Liver (tissue), 9 donors: Measurements from ENCODE around the gene ATP7B. TPM values are rescaled to one million over a fixed set of nuclear protein-coding genes. Genes with fewer than 3 reads are reported as not detected.

ENCODE experiments used
- DNase-seq: peaks from one replicate; pipeline ENCODE4 v3.0.0-alpha.2; 2017; ENCODE audit warnings: low spot score
- H3K27ac ChIP-seq, 2 donors: one replicate each; pipeline ENCODE4 v1.7.0; 2013; ENCODE audit warnings: inconsistent platforms in 2 of 2, low read length in 2 of 2, control low read depth in 1 of 2, low read depth in 1 of 2, mild to moderate bottlenecking in 1 of 2
- H3K27me3 ChIP-seq, 4 donors: one replicate each; pipeline versions ENCODE4 v1.6.1 to v1.7.0; 2013; ENCODE audit warnings: low read length in 3 of 4, inconsistent platforms in 1 of 4, mild to moderate bottlenecking in 1 of 4, moderate library complexity in 1 of 4; ENCODE audit not compliant: control insufficient read depth in 4 of 4, insufficient read depth in 4 of 4
- H3K36me3 ChIP-seq, 4 donors: one replicate each; pipeline versions ENCODE4 v1.6.1 to v1.7.0; 2013; ENCODE audit warnings: low read length in 3 of 4, mild to moderate bottlenecking in 3 of 4, low read depth in 1 of 4, moderate library complexity in 1 of 4; ENCODE audit not compliant: control insufficient read depth in 4 of 4, insufficient read depth in 3 of 4
- H3K4me1 ChIP-seq, 4 donors: one replicate each; pipeline versions ENCODE4 v1.6.1 to v1.7.0; 2013; ENCODE audit warnings: low read length in 3 of 4, mild to moderate bottlenecking in 3 of 4, moderate library complexity in 1 of 4; ENCODE audit not compliant: control insufficient read depth in 4 of 4, insufficient read depth in 4 of 4
- H3K4me3 ChIP-seq, 3 donors: one replicate each; pipeline versions ENCODE4 v1.6.1 to v1.7.0; 2013; ENCODE audit warnings: low read length in 3 of 3, control low read depth in 1 of 3, low read depth in 1 of 3, mild to moderate bottlenecking in 1 of 3
- H3K9ac ChIP-seq, 2 donors: one replicate each; pipeline ENCODE4 v1.7.0; 2013; ENCODE audit warnings: low read length in 2 of 2, mild to moderate bottlenecking in 2 of 2, moderate library complexity in 2 of 2, control low read depth in 1 of 2, low read depth in 1 of 2
- H3K9me3 ChIP-seq, 4 donors: one replicate each; pipeline versions ENCODE4 v1.6.1 to v1.7.0; 2013; ENCODE audit warnings: low read length in 3 of 4; ENCODE audit not compliant: control insufficient read depth in 4 of 4
- CTCF ChIP-seq: fragments of 150-350 bp; IDR thresholded peaks from 2 replicates; pipeline ENCODE4 v1.5.1; 2017; ENCODE audit warnings: improper control_type of control experiment, low read depth, low read length; ENCODE audit not compliant: missing input control
- EGR1 ChIP-seq, 2 donors: IDR thresholded peaks; 2 replicates each; pipeline ENCODE4 v1.6.1; 2016 to 2018; ENCODE audit warnings: antibody characterized with exemption in 2 of 2, low read depth in 2 of 2
- FOXA1 ChIP-seq: IDR thresholded peaks from 2 replicates; pipeline ENCODE4 v1.6.1; 2016; ENCODE audit warnings: antibody characterized with exemption
- FOXA2 ChIP-seq: IDR thresholded peaks from 2 replicates; pipeline ENCODE4 v1.6.1; 2016; ENCODE audit warnings: antibody characterized with exemption
- GABPA ChIP-seq, 2 donors: IDR thresholded peaks in 1 of 2; conservative IDR thresholded peaks in 1 of 2; 2 replicates each; pipeline ENCODE4 v1.6.1; 2016; ENCODE audit warnings: antibody characterized with exemption in 2 of 2, mild to moderate bottlenecking in 1 of 2, moderate library complexity in 1 of 2
- HNF4A ChIP-seq, 2 donors: conservative IDR thresholded peaks; 2 replicates each; pipeline ENCODE4 v1.6.1; 2016; ENCODE audit warnings: antibody characterized with exemption in 2 of 2, mild to moderate bottlenecking in 2 of 2
- HNF4G ChIP-seq: IDR thresholded peaks from 2 replicates; pipeline ENCODE4 v1.6.1; 2016; ENCODE audit warnings: antibody characterized with exemption
- JUND ChIP-seq, 2 donors: IDR thresholded peaks; 2 replicates each; pipeline ENCODE4 v1.6.1; 2016; ENCODE audit warnings: antibody characterized with exemption in 2 of 2
- NR2F2 ChIP-seq: IDR thresholded peaks from 2 replicates; pipeline ENCODE4 v1.6.1; 2016; ENCODE audit warnings: antibody characterized with exemption
- RAD21 ChIP-seq, 2 donors: IDR thresholded peaks; 2 replicates each; pipeline ENCODE4 v1.6.1; 2016; ENCODE audit warnings: antibody characterized with exemption in 2 of 2, mild to moderate bottlenecking in 2 of 2
- REST ChIP-seq: IDR thresholded peaks from 2 replicates; pipeline ENCODE4 v1.6.1; 2016; ENCODE audit warnings: antibody characterized with exemption, mild to moderate bottlenecking
- RXRA ChIP-seq, 2 donors: IDR thresholded peaks; 2 replicates each; pipeline ENCODE4 v1.6.1; 2017 to 2018; ENCODE audit warnings: antibody characterized with exemption in 2 of 2, mild to moderate bottlenecking in 1 of 2
- SP1 ChIP-seq: IDR thresholded peaks from 2 replicates; pipeline ENCODE4 v1.6.1; 2018; ENCODE audit warnings: antibody characterized with exemption, mild to moderate bottlenecking
- TAF1 ChIP-seq: conservative IDR thresholded peaks from 2 replicates; pipeline ENCODE4 v1.6.1; 2016; ENCODE audit warnings: antibody characterized with exemption, mild to moderate bottlenecking
- YY1 ChIP-seq: IDR thresholded peaks from 2 replicates; pipeline ENCODE4 v1.6.1; 2016; ENCODE audit warnings: antibody characterized with exemption, mild to moderate bottlenecking
- ZBTB33 ChIP-seq: IDR thresholded peaks from 2 replicates; pipeline ENCODE4 v1.6.1; 2016; ENCODE audit warnings: antibody characterized with exemption
- WGBS: extraction: QIAGEN DNeasy Blood & Tissue Kit; methylation state at CpG from one replicate; pipeline ENCODE4 v1.1.7; 2013; 5-methylcytosine and 5-hydroxymethylcytosine counted together
- polyA plus RNA-seq, 2 donors: library from polyadenylated mRNA; stranded (reverse) in 1 of 2; unstranded in 1 of 2; fragments of 200-250 nt in 1 of 2; fragments of >200 nt in 1 of 2; fragmentation: Nextera tagmentation in 1 of 2; extraction: Ambion mirVana in 1 of 2; gene quantifications; one replicate each; pipeline versions ENCODE4 v1.2.1 to v1.2.3, GENCODE V29; 2013 to 2015
- total RNA-seq, 2 donors: library from RNA; depleted of rRNA; stranded (reverse); fragments of >200 nt; gene quantifications; one replicate each; pipeline ENCODE4 v1.2.3, GENCODE V29; 2014
- TF ChIP-seq, protein P1 (sequence below): IDR thresholded peaks from 2 replicates; pipeline ENCODE4 v1.6.1; 2016; ENCODE audit warnings: antibody characterized with exemption
- TF ChIP-seq, protein P2 (sequence below): IDR thresholded peaks from 2 replicates; pipeline ENCODE4 v1.6.1; 2016; ENCODE audit warnings: antibody characterized with exemption
- donor health status: healthy.
- donor health status: healthy.
- donor health status: healthy.
- donor health status: healthy.
- donor health status: healthy.

The ATP7B gene
- total and polyA plus RNA-seq, 4 donors = 8.0 to 37.7 (median 22.1) TPM

- no peaks in the 10 kb centered on the region for H3K27me3 ChIP-seq
- TF ChIP-seq, protein P1, sequence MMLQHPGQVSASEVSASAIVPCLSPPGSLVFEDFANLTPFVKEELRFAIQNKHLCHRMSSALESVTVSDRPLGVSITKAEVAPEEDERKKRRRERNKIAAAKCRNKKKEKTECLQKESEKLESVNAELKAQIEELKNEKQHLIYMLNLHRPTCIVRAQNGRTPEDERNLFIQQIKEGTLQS = no peak
- no peak for TF ChIP-seq HNF4A (conservative IDR thresholded peaks at IDR 0.05)
- TF ChIP-seq FOXA1 = no peak
- no peak for TF ChIP-seq FOXA2
- no peak for TF ChIP-seq CTCF
- TF ChIP-seq SP1 = no peak
- no peak for TF ChIP-seq JUND (IDR thresholded peaks at IDR 0.05)
- TF ChIP-seq GABPA (IDR thresholded peaks at IDR 0.05 in 1 of 2, conservative IDR thresholded peaks at IDR 0.05 in 1 of 2) = no peak
- no peak for TF ChIP-seq YY1
- TF ChIP-seq TAF1 = no peak
- no peak for TF ChIP-seq ZBTB33
- TF ChIP-seq, protein P2, sequence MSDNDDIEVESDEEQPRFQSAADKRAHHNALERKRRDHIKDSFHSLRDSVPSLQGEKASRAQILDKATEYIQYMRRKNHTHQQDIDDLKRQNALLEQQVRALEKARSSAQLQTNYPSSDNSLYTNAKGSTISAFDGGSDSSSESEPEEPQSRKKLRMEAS = no peak
- TF ChIP-seq RXRA (IDR thresholded peaks at IDR 0.05) = no peak
- no peak for TF ChIP-seq RAD21 (IDR thresholded peaks at IDR 0.05)
- TF ChIP-seq HNF4G = no peak
- no peak for TF ChIP-seq REST
- no peak for TF ChIP-seq NR2F2
- no peak for TF ChIP-seq EGR1 (IDR thresholded peaks at IDR 0.05; ENCODE audit: low read depth in 2 of 2)
- no peak for DNase-seq
- H3K27ac ChIP-seq = no peak overlapping the region
- WGBS = 86% methylated on average over 5 of the region's 5 CpGs
- H3K36me3 ChIP-seq = no peaks in the 10 kb centered on the region
- peaks cover 0 to 3% (median 0%) of the 10 kb centered on the region in 4 donors for H3K4me1 ChIP-seq
- no peak overlapping the region for H3K4me3 ChIP-seq
- H3K9me3 ChIP-seq = no peaks in the 10 kb centered on the region
- H3K9ac ChIP-seq = no peak overlapping the region
These were observed 23.5 kb upstream of the ATP7B start for GRCh38 chr13:52034616-52035226.
